Neuronal stem cell (in vitro differentiated cells): ENCODE measurements around the gene TRIM7.

Source experiments
- DNase-seq: peaks from one replicate; pipeline ENCODE4 v3.0.0-alpha.2; 2013; ENCODE audit warnings: low spot score
- H2AFZ ChIP-seq: one replicate; pipeline ENCODE4 v1.6.1; 2013; ENCODE audit warnings: mild to moderate bottlenecking, low read length, inconsistent platforms
- H2AK5ac ChIP-seq: 2 replicates; pipeline ENCODE4 v1.6.1; 2013; ENCODE audit warnings: low read depth, mild to moderate bottlenecking, inconsistent platforms, low read length, moderate library complexity, mixed read lengths
- H2BK120ac ChIP-seq: 2 replicates; pipeline ENCODE4 v1.6.1; 2013; ENCODE audit warnings: low read depth, mild to moderate bottlenecking, inconsistent platforms, low read length, moderate library complexity, mixed read lengths
- H2BK12ac ChIP-seq: one replicate; pipeline ENCODE4 v1.6.1; 2013; ENCODE audit warnings: low read length, inconsistent platforms
- H2BK15ac ChIP-seq: 2 replicates; pipeline ENCODE4 v1.6.1; 2013; ENCODE audit warnings: mild to moderate bottlenecking, low read length, inconsistent platforms, mixed read lengths
- H2BK5ac ChIP-seq: one replicate; pipeline ENCODE4 v1.6.1; 2013; ENCODE audit warnings: inconsistent platforms, mild to moderate bottlenecking, low read length, moderate library complexity
- H3K14ac ChIP-seq: one replicate; pipeline ENCODE4 v1.6.1; 2013; ENCODE audit warnings: low read length, inconsistent platforms
- H3K18ac ChIP-seq: 2 replicates; pipeline ENCODE4 v1.6.1; 2013; ENCODE audit warnings: low read length, inconsistent platforms
- H3K23ac ChIP-seq: 2 replicates; pipeline ENCODE4 v1.6.1; 2013; ENCODE audit warnings: low read depth, mild to moderate bottlenecking, mixed read lengths, low read length, inconsistent platforms; ENCODE audit not compliant: poor library complexity
- H3K27ac ChIP-seq: replicated peaks from 3 replicates; pipeline ENCODE4 v1.5.1; 2013; ENCODE audit warnings: low read length, inconsistent platforms
- H3K27me3 ChIP-seq, 3 experiments: 2 replicates each; pipeline ENCODE4 v1.6.1; 2013; ENCODE audit warnings: low read length in 3 of 3, mild to moderate bottlenecking in 2 of 3, inconsistent platforms in 1 of 3, low read depth in 1 of 3, mixed read lengths in 1 of 3, moderate library complexity in 1 of 3; ENCODE audit not compliant: control insufficient read depth in 3 of 3, insufficient read depth in 3 of 3
- H3K36me3 ChIP-seq, 2 donors: replicated peaks in 1 of 2; 2 replicates each; pipeline ENCODE4 v1.6.1; 2013; ENCODE audit warnings: low read length in 2 of 2; ENCODE audit not compliant: control insufficient read depth in 2 of 2, insufficient read depth in 2 of 2
- H3K4ac ChIP-seq: 2 replicates; pipeline ENCODE4 v1.6.1; 2013; ENCODE audit warnings: inconsistent platforms, mild to moderate bottlenecking, low read length, moderate library complexity
- H3K4me1 ChIP-seq, 2 donors: 1 replicate in 1 of 2; 2 replicates in 1 of 2; pipeline ENCODE4 v1.6.1; 2013; ENCODE audit warnings: low read length in 2 of 2, low read depth in 1 of 2; ENCODE audit not compliant: control insufficient read depth in 2 of 2, insufficient read depth in 1 of 2
- H3K4me2 ChIP-seq: one replicate; pipeline ENCODE4 v1.6.1; 2013; ENCODE audit warnings: mild to moderate bottlenecking, low read length, inconsistent platforms; ENCODE audit not compliant: insufficient read depth, poor library complexity, severe bottlenecking
- H3K4me3 ChIP-seq, 2 donors: 2 replicates each; pipeline ENCODE4 v1.5.1; 2013; ENCODE audit warnings: low read length in 2 of 2, mild to moderate bottlenecking in 2 of 2, inconsistent platforms in 1 of 2, moderate library complexity in 1 of 2
- H3K79me1 ChIP-seq: one replicate; pipeline ENCODE4 v1.6.1; 2013; ENCODE audit warnings: low read depth, mild to moderate bottlenecking, inconsistent platforms, low read length, moderate library complexity
- H3K9ac ChIP-seq: one replicate; pipeline ENCODE4 v1.6.1; 2013; ENCODE audit warnings: mild to moderate bottlenecking, low read depth, low read length, inconsistent platforms; ENCODE audit not compliant: poor library complexity
- H3K9me3 ChIP-seq, 2 donors: replicated peaks in 1 of 2; 2 replicates each; pipeline versions ENCODE3 to v1.6.1; 2013; ENCODE audit warnings: low read length in 2 of 2, mild to moderate bottlenecking in 2 of 2, inconsistent platforms in 1 of 2, low read depth in 1 of 2, mixed read lengths in 1 of 2, moderate library complexity in 1 of 2; ENCODE audit not compliant: control insufficient read depth in 2 of 2, insufficient read depth in 1 of 2
- H4K8ac ChIP-seq: one replicate; pipeline ENCODE4 v1.6.1; 2013; ENCODE audit warnings: low read depth, mild to moderate bottlenecking, inconsistent platforms, low read length, moderate library complexity
- H4K91ac ChIP-seq: one replicate; pipeline ENCODE4 v1.6.1; 2013; ENCODE audit warnings: low read length, low read depth, mild to moderate bottlenecking, inconsistent platforms; ENCODE audit not compliant: poor library complexity
- WGBS, 2 donors: extraction: QIAGEN DNeasy Blood & Tissue Kit; methylation state at CpG; one replicate each; pipeline ENCODE4 v1.1.7; 2013; ENCODE audit warnings: missing lambda C conversion rate in 2 of 2, mixed read lengths in 1 of 2; ENCODE audit not compliant: insufficient read length in 2 of 2, insufficient replicate concordance in 1 of 2; ENCODE audit errors: extremely low coverage in 2 of 2; 5-methylcytosine and 5-hydroxymethylcytosine counted together

The TRIM7 gene

DNA sequence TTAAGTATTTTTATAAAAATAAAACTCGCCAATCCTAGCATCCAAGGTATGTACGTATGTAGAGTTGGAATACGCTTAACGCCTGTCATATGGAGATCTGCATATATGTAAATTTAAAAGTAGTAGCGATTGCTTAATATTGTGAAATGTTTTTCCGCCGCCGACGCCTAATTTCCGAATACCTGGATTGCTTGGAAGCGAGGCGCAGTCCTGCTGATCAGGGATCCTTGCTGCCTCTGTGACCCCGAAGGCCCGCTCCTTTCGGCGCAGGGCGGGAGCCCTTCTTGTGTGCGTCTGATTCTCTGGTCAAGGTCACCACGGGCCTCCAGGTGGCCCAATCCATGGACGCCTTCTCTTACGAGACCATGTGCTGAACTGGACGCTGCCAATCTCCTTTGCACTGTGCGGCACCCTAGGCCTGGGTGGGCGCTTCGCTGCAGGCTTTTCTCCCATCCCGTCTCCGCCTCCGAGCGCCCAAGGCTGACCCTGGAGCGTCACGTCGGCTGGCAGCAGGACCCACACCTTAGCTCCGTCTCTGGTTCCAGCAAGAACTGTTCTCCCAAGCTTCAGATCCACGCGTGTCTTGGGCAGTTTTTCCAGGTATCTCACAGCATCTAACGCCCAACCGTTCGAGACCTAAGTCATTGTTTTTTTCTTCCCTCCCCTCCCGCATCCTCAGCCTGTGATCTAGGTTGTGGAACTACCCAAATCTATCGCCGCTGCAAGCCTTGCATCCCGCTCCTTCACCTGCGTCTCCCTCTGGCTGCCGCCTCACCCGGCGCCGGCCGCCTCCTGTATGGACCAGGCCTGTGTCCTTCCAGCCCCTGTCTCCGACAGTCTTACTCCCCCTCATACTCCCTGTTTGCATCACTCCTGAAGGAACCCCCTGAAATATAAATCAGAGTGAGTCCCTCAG is 14.5 kb upstream of the TRIM7 start:
- no peak overlapping the region for H2BK5ac ChIP-seq
- DNase-seq, result no peak
- H3K18ac ChIP-seq, result no peak overlapping the region
- peaks cover 0 to 1% of the 10 kb centered on the region in 2 donors for H3K36me3 ChIP-seq
- peak overlapping the region; percentile 43 for H2BK12ac ChIP-seq
- WGBS, 2 donors, result no CpG with 5 or more reads among the region's 49 CpGs
- no peak overlapping the region for H4K8ac ChIP-seq
- H3K4me3 ChIP-seq, result no peak overlapping the region
- H3K9me3 ChIP-seq, result no peaks in the 10 kb centered on the region
- no peak overlapping the region for H3K4me2 ChIP-seq
- H3K4me1 ChIP-seq, result peaks cover 5 to 8% of the 10 kb centered on the region in 2 donors
- H3K9ac ChIP-seq, result no peak overlapping the region
- H4K91ac ChIP-seq, result no peak overlapping the region
- peaks cover 0 to 10% (median 0%) of the 10 kb centered on the region in 3 experiments for H3K27me3 ChIP-seq
- no peak overlapping the region for H3K4ac ChIP-seq
- H3K14ac ChIP-seq, result no peak overlapping the region
- H2BK120ac ChIP-seq, result no peak overlapping the region
- no peak overlapping the region for H2AFZ ChIP-seq
- peak overlapping the region; percentile 92 for H3K23ac ChIP-seq
- peak overlapping the region; percentile 45 for H2AK5ac ChIP-seq
- peak overlapping the region; percentile 55 for H2BK15ac ChIP-seq
- H3K27ac ChIP-seq, result no peak overlapping the region
- H3K79me1 ChIP-seq, result peaks cover 2% of the 10 kb centered on the region

- H2BK12ac ChIP-seq, result no peak overlapping the region
- H2AFZ ChIP-seq, result peak overlapping the region; percentile 62
- peaks cover 0 to 10% (median under 1%) of the 10 kb centered on the region in 3 experiments for H3K27me3 ChIP-seq
- no peak overlapping the region for H3K9ac ChIP-seq
- no peak overlapping the region for H3K23ac ChIP-seq
- H2AK5ac ChIP-seq, result no peak overlapping the region
- H3K36me3 ChIP-seq, result no peaks in the 10 kb centered on the region
- H3K14ac ChIP-seq, result no peak overlapping the region
- no peak overlapping the region for H2BK120ac ChIP-seq
- WGBS, 2 donors, result no CpG with 5 or more reads among the region's 10 CpGs
- H3K79me1 ChIP-seq, result no peaks in the 10 kb centered on the region
- H3K4me1 ChIP-seq, result peaks cover 0 to 2% of the 10 kb centered on the region in 2 donors
- H3K4ac ChIP-seq, result no peak overlapping the region
- H4K91ac ChIP-seq, result no peak overlapping the region
- H3K18ac ChIP-seq, result no peak overlapping the region
- H2BK5ac ChIP-seq, result no peak overlapping the region
- no peaks in the 10 kb centered on the region for H3K9me3 ChIP-seq
- DNase-seq, result no peak
- peak overlapping the region; percentile 46 to 73 for H3K4me3 ChIP-seq
- H2BK15ac ChIP-seq, result no peak overlapping the region
- H4K8ac ChIP-seq, result no peak overlapping the region
- no peak overlapping the region for H3K27ac ChIP-seq
- peak overlapping the region; percentile 37 for H3K4me2 ChIP-seq
These were observed 13.8 kb upstream of the TRIM7 start for GRCh38 chr5:181218795-181219124.

DNA sequence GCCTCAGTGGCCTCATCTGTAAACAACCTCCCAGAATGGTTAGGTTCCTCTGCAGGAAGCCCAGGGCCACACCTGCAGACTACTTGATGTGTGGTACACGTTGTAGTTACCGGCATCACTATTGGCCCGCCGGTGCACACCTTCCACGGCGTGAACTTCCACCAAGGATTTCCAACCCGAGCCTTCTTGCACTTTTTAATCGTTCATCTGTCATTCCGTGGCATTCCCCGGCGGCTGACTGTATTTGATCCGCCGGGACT is 12.7 kb upstream of the TRIM7 start:
- H3K4me2 ChIP-seq, result peak overlapping the region; percentile 76
- H2AFZ ChIP-seq, result peak overlapping the region; percentile 92
- no peak overlapping the region for H3K23ac ChIP-seq
- H2BK120ac ChIP-seq, result no peak overlapping the region
- H3K4ac ChIP-seq, result no peak overlapping the region
- no peak overlapping the region for H3K18ac ChIP-seq
- H2BK5ac ChIP-seq, result no peak overlapping the region
- no peak overlapping the region for H2BK12ac ChIP-seq
- H3K79me1 ChIP-seq, result no peaks in the 10 kb centered on the region
- H2AK5ac ChIP-seq, result no peak overlapping the region
- H3K4me1 ChIP-seq, result peaks cover 0 to 2% of the 10 kb centered on the region in 2 donors
- no peak overlapping the region for H3K27ac ChIP-seq
- H3K9me3 ChIP-seq, result no peaks in the 10 kb centered on the region
- no peak overlapping the region for H3K14ac ChIP-seq
- peak overlapping the region; percentile 57 to 82 for H3K4me3 ChIP-seq
- no peak overlapping the region for H2BK15ac ChIP-seq
- no peaks in the 10 kb centered on the region for H3K36me3 ChIP-seq
- H4K91ac ChIP-seq, result no peak overlapping the region
- H3K27me3 ChIP-seq, result peaks cover 0 to 14% (median 10%) of the 10 kb centered on the region in 3 experiments
- DNase-seq, result no peak
- no peak overlapping the region for H4K8ac ChIP-seq
- H3K9ac ChIP-seq, result no peak overlapping the region
- no CpG with 5 or more reads among the region's 13 CpGs for WGBS, 2 donors

- peak overlapping the region; percentile 57 to 82 for H3K4me3 ChIP-seq
- no peak overlapping the region for H2BK5ac ChIP-seq
- H3K27me3 ChIP-seq, result peaks cover 0 to 15% (median 15%) of the 10 kb centered on the region in 3 experiments
- no peak overlapping the region for H2BK12ac ChIP-seq
- peak overlapping the region; percentile 92 for H2AFZ ChIP-seq
- H3K9ac ChIP-seq, result no peak overlapping the region
- H3K4me2 ChIP-seq, result peak overlapping the region; percentile 76
- no peak overlapping the region for H3K4ac ChIP-seq
- no peak overlapping the region for H3K23ac ChIP-seq
- H3K9me3 ChIP-seq, result no peaks in the 10 kb centered on the region
- peak; percentile 65 for DNase-seq
- no peak overlapping the region for H3K27ac ChIP-seq
- no peak overlapping the region for H2AK5ac ChIP-seq
- H2BK15ac ChIP-seq, result no peak overlapping the region
- H3K14ac ChIP-seq, result no peak overlapping the region
- H3K36me3 ChIP-seq, result no peaks in the 10 kb centered on the region
- no peaks in the 10 kb centered on the region for H3K79me1 ChIP-seq
- no peak overlapping the region for H4K8ac ChIP-seq
- H3K18ac ChIP-seq, result no peak overlapping the region
- H3K4me1 ChIP-seq, result peaks cover 0 to 2% of the 10 kb centered on the region in 2 donors
- WGBS, 2 donors, result no CpG with 5 or more reads among the region's 46 CpGs
- no peak overlapping the region for H4K91ac ChIP-seq
- no peak overlapping the region for H2BK120ac ChIP-seq
These were observed 12.3 kb upstream of the TRIM7 start for GRCh38 chr5:181217111-181217802.
